Lung (tissue), 12 donors: ENCODE data around the gene PPP1R13B. TPM values are rescaled to one million over a fixed set of nuclear protein-coding genes. Genes with fewer than 3 reads are reported as not detected.

Experiments
- ATAC-seq: fragments of 200-7000 bp; cut with Tn5 transposase; one replicate; pipeline ENCODE4 v1.9.1; 2020; ENCODE audit warnings: moderate number of reproducible peaks; ENCODE audit not compliant: insufficient read depth, low FRiP score
- DNase-seq, 3 donors: peaks; one replicate each; pipeline ENCODE4 v3.0.0-alpha.2; 2013 to 2017
- H3K27ac ChIP-seq, 2 donors: one replicate each; pipeline ENCODE4 v1.5.1; 2013; ENCODE audit warnings: mild to moderate bottlenecking in 2 of 2, moderate library complexity in 2 of 2, control low read depth in 1 of 2, inconsistent platforms in 1 of 2, low read depth in 1 of 2, low read length in 1 of 2
- H3K27me3 ChIP-seq, 3 donors: one replicate each; pipeline ENCODE4 v1.5.1; 2013; ENCODE audit warnings: low read length in 2 of 3; ENCODE audit not compliant: control insufficient read depth in 3 of 3, insufficient read depth in 3 of 3
- H3K36me3 ChIP-seq, 4 donors: one replicate each; pipeline ENCODE4 v1.5.1; 2013; ENCODE audit warnings: low read length in 4 of 4, mild to moderate bottlenecking in 1 of 4, moderate library complexity in 1 of 4; ENCODE audit not compliant: control insufficient read depth in 4 of 4, insufficient read depth in 4 of 4
- H3K4me1 ChIP-seq, 5 donors: one replicate each; pipeline ENCODE4 v1.5.1; 2013; ENCODE audit warnings: low read length in 5 of 5, mild to moderate bottlenecking in 2 of 5, moderate library complexity in 1 of 5; ENCODE audit not compliant: control insufficient read depth in 5 of 5, insufficient read depth in 5 of 5
- H3K4me3 ChIP-seq: one replicate; pipeline ENCODE4 v1.5.1; 2013; ENCODE audit warnings: mild to moderate bottlenecking, control low read depth, moderate library complexity
- H3K9ac ChIP-seq, 2 donors: one replicate each; pipeline ENCODE4 v1.5.1; 2013; ENCODE audit warnings: low read length in 2 of 2, control low read depth in 1 of 2; ENCODE audit not compliant: insufficient read depth in 1 of 2
- H3K9me3 ChIP-seq, 4 donors: one replicate each; pipeline ENCODE4 v1.5.1; 2013; ENCODE audit warnings: low read length in 3 of 4, mild to moderate bottlenecking in 1 of 4, moderate library complexity in 1 of 4; ENCODE audit not compliant: control insufficient read depth in 4 of 4, insufficient read depth in 3 of 4
- CTCF ChIP-seq: IDR thresholded peaks from 2 replicates; pipeline ENCODE4 v1.5.1; 2012; ENCODE audit warnings: mild to moderate bottlenecking; ENCODE audit errors: control extremely low read depth, extremely low read depth
- WGBS, 2 donors: extraction: QIAGEN DNeasy Blood & Tissue Kit; methylation state at CpG; one replicate each; pipeline ENCODE4 v1.1.7; 2013; 5-methylcytosine and 5-hydroxymethylcytosine counted together
- polyA plus RNA-seq, 2 donors: library from polyadenylated mRNA; stranded (reverse); fragments of 200-250 nt; gene quantifications; one replicate each; pipeline ENCODE4 v1.2.1, GENCODE V29; 2013
- total RNA-seq, 2 donors: library from RNA; depleted of rRNA in 1 of 2; stranded (reverse); fragments of >200 nt in 1 of 2; gene quantifications; one replicate each; pipeline ENCODE4 v1.2.1, GENCODE V29; 2014 to 2021
- donor health status: control.
- donor health status: control.
- donor health status: Bipolar disorder and iron deficiency.
- donor health status: healthy.
- donor health status: DM: yes; HTN: yes; CAD: no.

The PPP1R13B gene
- total and polyA plus RNA-seq, 4 donors = 12.0 to 66.6 (median 38.4) TPM

- DNase-seq (peak in 1 of 3 donors; percentile 6), ATAC-seq (no peak)
- H3K36me3 ChIP-seq = no peaks in the 10 kb centered on the region
- H3K4me3 ChIP-seq = no peak overlapping the region
- H3K4me1 ChIP-seq = peaks cover 4 to 50% (median 35%) of the 10 kb centered on the region in 5 donors
- H3K27ac ChIP-seq = no peak overlapping the region
- H3K9me3 ChIP-seq = no peaks in the 10 kb centered on the region
- H3K27me3 ChIP-seq = no peaks in the 10 kb centered on the region
- WGBS, 2 donors = 86 to 90% methylated on average over 13 to 14 of the region's 14 CpGs
- no peak overlapping the region for H3K9ac ChIP-seq
- TF ChIP-seq CTCF = no peak
Observed at GRCh38 chr14:103885509-103885932, 38.1 kb upstream of the PPP1R13B start.

- DNase-seq (peak in 1 of 3 donors; percentile 4), ATAC-seq (no peak)
- no peak for TF ChIP-seq CTCF
- Histone ChIP-seq H3K9me3 (no peaks in the 10 kb centered on the region), H3K27ac (no peak overlapping the region), H3K4me1 (peaks cover 4 to 52% (median 34%) of the 10 kb centered on the region in 5 donors), H3K27me3 (no peaks in the 10 kb centered on the region), H3K9ac (no peak overlapping the region), H3K36me3 (no peaks in the 10 kb centered on the region), H3K4me3 (no peak overlapping the region)
- 93 to 94% methylated on average over 9 of the region's 9 CpGs for WGBS, 2 donors
Observed at GRCh38 chr14:103884854-103885253, 37.5 kb upstream of the PPP1R13B start.

- H3K4me1 ChIP-seq = peaks cover 4 to 56% (median 32%) of the 10 kb centered on the region in 5 donors
- no peak overlapping the region for H3K27ac ChIP-seq
- H3K9ac ChIP-seq = no peak overlapping the region
- no peaks in the 10 kb centered on the region for H3K36me3 ChIP-seq
- TF ChIP-seq CTCF = no peak
- DNase-seq (peak in 1 of 3 donors; percentile 9), ATAC-seq (no peak)
- no peak overlapping the region for H3K4me3 ChIP-seq
- 85 to 91% methylated on average over 3 of the region's 3 CpGs for WGBS, 2 donors
- no peaks in the 10 kb centered on the region for H3K27me3 ChIP-seq
- H3K9me3 ChIP-seq = no peaks in the 10 kb centered on the region
Observed at GRCh38 chr14:103883263-103883523, 35.8 kb upstream of the PPP1R13B start.

GRCh38 chr14:103882503-103883262 lies 35.3 kb upstream of the PPP1R13B start:
- peak overlapping the region in 1 of 2 donors; percentile 55 for H3K27ac ChIP-seq
- no peak overlapping the region for H3K4me3 ChIP-seq
- H3K9me3 ChIP-seq = no peaks in the 10 kb centered on the region
- peaks cover 4 to 56% (median 33%) of the 10 kb centered on the region in 5 donors for H3K4me1 ChIP-seq
- 87 to 89% methylated on average over 20 of the region's 20 CpGs for WGBS, 2 donors
- no peaks in the 10 kb centered on the region for H3K36me3 ChIP-seq
- TF ChIP-seq CTCF = no peak
- ATAC-seq (no peak), DNase-seq (peak; percentile 35 to 60 (median 42))
- H3K27me3 ChIP-seq = no peaks in the 10 kb centered on the region
- no peak overlapping the region for H3K9ac ChIP-seq
